ENCODE measurements around the gene PHIP. TPM values are rescaled to one million over a fixed set of nuclear protein-coding genes. Genes with fewer than 3 reads are reported as not detected.

The PHIP gene
- total and polyA plus RNA-seq, 9 of the 15 experiments (the other 6 are each of a cell fraction or from before 2014, with no cell fraction given) = 8.1 to 36.3 (median 16.5) TPM

- TF ChIP-seq NEUROD1 (IDR thresholded peaks at IDR 0.05; ENCODE audit: borderline replicate concordance, low read depth, low read length, partially characterized antibody) = no peak
- no peak for TF ChIP-seq DDX20 (tag; IDR thresholded peaks at IDR 0.05; ENCODE audit: low read depth)
- TF ChIP-seq ZBTB1 (CRISPR knock-in tag; IDR thresholded peaks at IDR 0.05; ENCODE audit: borderline replicate concordance, low read depth) = no peak
- TF ChIP-seq KAT7 (CRISPR knock-in tag; IDR thresholded peaks at IDR 0.05; ENCODE audit: borderline replicate concordance) = no peak
- no peak for TF ChIP-seq MIER1 (IDR thresholded peaks at IDR 0.05; ENCODE audit: low read depth)
- TF ChIP-seq NKRF (IDR thresholded peaks at IDR 0.05; ENCODE audit: borderline replicate concordance) = no peak
- TF ChIP-seq ARID4B (CRISPR knock-in tag; IDR thresholded peaks at IDR 0.05) = no peak
- TF ChIP-seq GTF2F1 (IDR thresholded peaks at IDR 0.05; ENCODE audit: low read depth, low read length) = no peak; the same call in 1 of the 2 replicates
- TF ChIP-seq TFAP4 (CRISPR knock-in tag; IDR thresholded peaks at IDR 0.05; ENCODE audit: borderline replicate concordance) = no peak
- no peak for TF ChIP-seq ELF1 (tag; IDR thresholded peaks at IDR 0.05)
- TF ChIP-seq KAT8 (IDR thresholded peaks at IDR 0.05; ENCODE audit: low read depth) = no peak
- TF ChIP-seq ZNF384 (IDR thresholded peaks at IDR 0.05; ENCODE audit: low read depth, low read length) = no peak
- TF ChIP-seq NCOA4 (IDR thresholded peaks at IDR 0.05; ENCODE audit: partially characterized antibody) = no peak
Observed at GRCh38 chr6:79076782-79077641, 1.0 kb downstream of the PHIP start (continued).

Data from K562 (cell line).